Renal cortical epithelial cell (primary cell): ENCODE data around the gene CCNC. TPM values are rescaled to one million over a fixed set of nuclear protein-coding genes. Genes with fewer than 3 reads are reported as not detected.
"Not testable (repeated sequence)": the region's sequence is repeated elsewhere in the genome, so short reads cannot be mapped to it uniquely, and the experiment has no call there.

Experiments used
- DNase-seq: peaks from one replicate; pipeline ENCODE4 v3.0.0-alpha.2; 2011; ENCODE audit warnings: low read depth
- total RNA-seq: library from RNA; depleted of rRNA; stranded (reverse); fragments of >200 nt; gene quantifications from 2 replicates; pipeline ENCODE4 v1.2.3, GENCODE V29; 2014

The CCNC gene
- total RNA-seq, 1 donor from 2014 or later: 104 TPM

GRCh38 chr6:99603421-99604165, 35.1 kb upstream of the CCNC start:
- no peak for DNase-seq

DNA sequence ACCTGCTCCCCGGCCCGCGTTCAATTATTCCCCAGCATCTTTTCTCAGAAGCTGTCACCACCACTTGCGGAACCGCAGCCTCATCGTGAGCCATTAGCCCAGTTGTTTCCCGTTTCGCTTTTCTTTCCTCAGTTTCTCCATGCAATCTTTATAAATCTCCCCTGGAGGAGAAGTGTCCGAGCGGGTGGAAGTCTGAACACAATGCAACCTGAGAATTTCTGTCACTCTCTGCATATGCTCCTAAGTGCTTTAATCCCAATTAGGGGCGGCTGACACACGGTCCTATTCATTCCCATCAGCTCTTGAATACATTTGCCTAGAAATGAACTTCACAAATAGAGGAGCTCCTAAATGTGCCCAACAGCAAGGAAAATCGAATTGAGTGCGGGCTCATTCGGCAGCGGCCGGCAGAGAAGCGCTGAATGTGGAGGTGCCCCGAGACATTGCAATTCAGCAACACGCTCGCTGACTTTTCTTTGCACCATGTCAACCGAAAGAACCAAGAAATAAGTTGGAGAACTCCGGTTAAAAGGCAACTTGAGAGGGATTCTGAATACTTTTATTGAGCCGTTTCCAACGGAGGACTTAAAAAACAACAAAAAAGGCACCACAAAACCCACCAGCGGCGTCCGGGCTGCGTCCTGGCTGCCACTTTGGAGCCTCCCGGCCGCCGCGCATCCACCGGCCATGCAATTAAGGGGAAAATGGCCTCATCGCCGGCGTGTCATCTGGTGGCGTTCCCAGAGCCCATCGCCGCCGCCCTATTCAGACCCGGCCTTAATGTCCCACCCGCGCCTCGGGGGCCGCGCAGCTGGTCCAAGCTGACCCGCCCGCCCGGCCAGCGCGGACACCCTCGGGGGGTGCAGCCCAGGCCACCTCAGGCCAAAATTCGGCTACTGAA, 34.3 kb upstream of the CCNC start:
- no peak for DNase-seq

GRCh38 chr6:99594696-99595095, 26.2 kb upstream of the CCNC start:
- DNase-seq: not testable (repeated sequence)

GRCh38 chr6:99592900-99593299, 24.4 kb upstream of the CCNC start:
- DNase-seq: peak; percentile 51

DNA sequence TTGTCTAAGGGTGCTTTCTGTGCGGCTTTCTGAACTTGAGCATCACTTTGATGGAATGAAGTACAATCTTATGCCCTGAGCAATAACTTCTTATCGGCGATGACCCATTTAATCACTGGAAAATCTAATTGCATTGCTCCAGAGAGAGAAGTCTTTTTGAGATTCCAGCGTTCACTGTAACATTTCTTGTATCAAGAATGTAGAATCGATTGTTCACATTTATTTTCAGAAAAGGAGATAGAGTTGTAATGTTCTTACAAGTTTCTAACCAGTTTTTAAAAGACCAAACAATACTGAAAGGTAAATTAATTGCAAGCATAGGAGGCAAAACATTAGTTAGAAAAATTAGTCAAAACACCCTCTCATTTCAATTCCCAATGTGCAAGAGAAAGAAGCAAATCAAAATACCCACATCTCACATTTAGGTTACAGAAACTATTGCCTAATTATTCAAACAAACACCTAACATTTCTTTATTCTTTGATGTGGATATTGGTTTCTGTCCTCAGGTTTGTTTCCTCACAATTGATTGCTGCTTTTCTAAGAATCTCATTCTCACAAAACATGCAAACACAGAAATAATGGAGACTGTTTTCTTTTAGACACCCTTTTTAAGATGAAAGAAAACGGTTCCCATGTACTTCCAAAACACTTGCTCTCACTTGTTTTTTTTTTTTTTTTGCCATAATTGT, 23.4 kb upstream of the CCNC start:
- no peak for DNase-seq

GRCh38 chr6:99590728-99591672, 22.5 kb upstream of the CCNC start:
- DNase-seq: no peak

DNA sequence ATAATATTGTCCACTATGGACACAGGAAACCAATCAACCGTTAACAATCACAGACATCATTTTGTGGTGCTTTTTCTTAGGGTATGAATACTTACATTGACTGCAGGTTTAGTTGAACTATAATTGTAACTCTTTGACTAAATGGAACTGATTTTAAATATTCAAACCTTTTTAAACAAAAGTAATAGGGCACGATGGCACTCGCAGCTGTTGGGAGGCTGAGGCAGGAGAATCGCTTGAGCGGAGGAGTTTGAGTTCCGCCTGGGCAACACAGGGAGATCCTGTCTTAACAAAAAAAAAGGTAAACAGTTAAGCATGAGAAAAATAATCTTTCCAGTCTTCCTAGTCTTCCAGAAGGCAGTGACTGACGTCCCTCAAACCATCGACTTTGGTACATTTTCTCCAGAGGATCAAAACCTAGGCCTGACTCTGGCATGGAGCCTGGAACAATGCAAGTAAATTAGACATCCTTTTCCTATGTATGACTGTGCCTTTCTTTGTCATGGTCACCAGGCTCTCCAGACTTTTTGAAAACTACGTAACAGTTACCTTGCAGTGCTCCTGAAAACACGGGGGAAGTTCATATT, 21.5 kb upstream of the CCNC start:
- DNase-seq: no peak

GRCh38 chr6:99589290-99589672, 20.8 kb upstream of the CCNC start:
- no peak for DNase-seq

GRCh38 chr6:99588618-99589289, 20.3 kb upstream of the CCNC start:
- peak; percentile 46 for DNase-seq

DNA sequence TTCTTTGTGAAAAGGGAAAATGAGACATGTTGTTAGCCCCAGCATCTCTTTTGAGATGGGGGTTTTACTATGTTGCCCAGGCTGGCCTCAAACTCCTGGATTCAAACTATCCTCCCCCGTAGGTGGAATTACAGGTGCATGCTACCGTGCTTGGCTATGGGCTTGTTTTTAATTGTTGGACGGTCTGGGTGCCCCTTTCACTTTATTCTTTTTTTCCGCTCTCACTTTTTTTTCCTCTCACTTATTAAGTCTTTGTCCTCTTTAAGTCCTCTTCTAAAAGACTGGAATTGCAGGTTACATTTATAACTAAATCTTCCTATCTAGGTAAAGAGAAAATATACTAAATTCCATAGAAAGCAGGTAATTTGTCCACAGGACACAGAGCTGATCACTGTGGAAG, 19.3 kb upstream of the CCNC start:
- no peak for DNase-seq

GRCh38 chr6:99579781-99580180, 11.3 kb upstream of the CCNC start:
- no peak for DNase-seq

DNA sequence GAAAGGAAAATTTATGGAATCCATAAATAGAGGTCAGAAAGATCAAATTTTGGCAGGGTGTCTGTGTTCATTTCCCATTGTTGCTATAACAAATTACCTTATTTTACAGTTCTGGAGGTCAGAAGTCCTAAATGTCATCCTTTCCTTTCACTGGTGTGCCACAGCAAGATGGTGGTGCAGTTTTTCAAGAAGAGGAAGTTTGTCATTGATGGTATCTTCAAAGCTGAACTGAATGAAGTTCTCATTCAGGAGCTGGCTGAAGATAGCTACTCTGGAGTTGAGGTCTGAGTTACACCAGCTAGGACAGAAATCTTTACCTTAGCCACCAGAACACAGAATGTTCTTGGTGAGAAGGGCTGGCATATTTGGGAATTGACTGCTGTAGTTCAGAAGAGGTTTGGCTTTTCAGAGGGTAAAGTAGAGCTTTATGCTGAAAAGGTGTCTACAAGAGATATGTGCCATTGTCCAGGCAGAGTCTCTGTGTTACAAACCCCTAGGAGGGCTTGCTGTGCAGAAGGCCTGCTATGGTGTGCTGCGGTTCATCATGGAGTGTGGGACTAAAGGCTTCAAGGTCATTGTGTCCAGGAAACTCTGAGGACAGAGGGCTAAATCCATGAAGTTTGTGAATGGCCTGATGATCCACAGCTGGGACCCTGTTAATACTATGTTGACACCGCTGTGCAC, 7.2 kb upstream of the CCNC start:
- DNase-seq: no peak

- DNase-seq: no peak
These were observed 5.6 kb upstream of the CCNC start for GRCh38 chr6:99573980-99574617.

- no peak for DNase-seq
These were observed 5.3 kb downstream of the CCNC start for GRCh38 chr6:99563056-99563723.

DNA sequence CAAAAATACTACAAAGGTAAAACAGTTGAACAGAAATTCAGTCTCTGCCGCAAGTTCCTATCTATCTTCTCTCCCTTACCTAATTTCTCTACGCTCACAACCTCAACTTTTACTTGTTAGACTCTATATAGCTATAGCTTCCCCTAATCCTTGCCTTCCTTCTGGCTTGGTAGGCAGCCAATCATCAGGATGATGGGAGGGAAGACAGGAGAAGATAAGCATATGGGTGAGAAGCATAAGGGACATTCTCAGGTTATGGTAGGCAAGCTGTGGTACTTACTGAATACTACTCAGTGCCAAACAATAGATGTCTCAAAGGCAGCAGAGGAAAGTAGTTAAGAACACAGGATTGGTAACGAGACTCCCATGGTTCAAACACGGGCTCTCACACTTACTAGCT, 7.8 kb downstream of the CCNC start:
- no peak for DNase-seq

DNA sequence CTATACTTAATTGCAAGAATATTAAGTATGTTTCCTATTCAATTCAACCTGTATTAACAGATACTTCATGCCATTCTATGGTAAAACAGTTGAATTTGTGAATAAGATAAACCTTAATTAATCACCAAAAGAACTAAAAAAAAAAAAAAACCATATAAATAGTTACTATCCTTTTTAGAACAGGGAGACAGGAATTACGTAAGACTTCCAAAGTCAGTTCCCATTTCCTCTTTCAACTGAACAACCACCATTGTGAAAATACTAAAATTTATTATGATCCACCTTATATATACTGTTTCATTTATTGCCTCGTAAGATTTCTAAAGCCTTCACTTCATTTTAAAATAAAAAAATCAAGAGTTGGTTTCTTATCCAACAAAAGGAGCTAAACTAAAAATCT, 9.4 kb downstream of the CCNC start:
- DNase-seq: no peak

- no peak for DNase-seq
These were observed 14.6 kb downstream of the CCNC start for GRCh38 chr6:99553888-99554287.

- DNase-seq: no peak
These were observed 18.3 kb downstream of the CCNC start for GRCh38 chr6:99550046-99550748.
